AG10803 (cell line): Measurements from ENCODE around the gene NOS2.
"Not testable (repeated sequence)": the region's sequence is repeated elsewhere in the genome, so short reads cannot be mapped to it uniquely, and the experiment has no call there.

Experiments used
- DNase-seq: peaks from one replicate; pipeline ENCODE4 v3.0.0; 2010; ENCODE audit warnings: low read depth
- H3K4me3 ChIP-seq: 2 replicates; pipeline ENCODE4 v1.5.1; 2011; ENCODE audit warnings: mild to moderate bottlenecking, low read length, control low read depth
- CTCF ChIP-seq: conservative IDR thresholded peaks from 2 replicates; pipeline ENCODE4 v1.5.1; 2011; ENCODE audit warnings: mild to moderate bottlenecking, low read length, control low read depth, inconsistent platforms

The NOS2 gene

GRCh38 chr17:27836651-27837050 is 36.3 kb upstream of the NOS2 start:
- DNase-seq: no peak
- no peak for TF ChIP-seq CTCF
- H3K4me3 ChIP-seq: no peak overlapping the region

GRCh38 chr17:27834571-27834970 is 34.2 kb upstream of the NOS2 start:
- no peak for TF ChIP-seq CTCF
- H3K4me3 ChIP-seq: no peak overlapping the region

GRCh38 chr17:27832831-27833230 is 32.5 kb upstream of the NOS2 start:
- DNase-seq: no peak
- no peak for TF ChIP-seq CTCF
- H3K4me3 ChIP-seq: no peak overlapping the region

More at GRCh38 chr17:27834571-27834970, 34.2 kb upstream of the NOS2 start:
- DNase-seq: no peak

GRCh38 chr17:27829888-27830287 is 29.6 kb upstream of the NOS2 start:
- H3K4me3 ChIP-seq, DNase-seq: not testable (repeated sequence)

GRCh38 chr17:27829143-27829711 is 28.9 kb upstream of the NOS2 start:
- H3K4me3 ChIP-seq, DNase-seq: not testable (repeated sequence)

GRCh38 chr17:27825459-27825858 is 25.1 kb upstream of the NOS2 start:
- DNase-seq: no peak
- H3K4me3 ChIP-seq: no peak overlapping the region
- TF ChIP-seq CTCF: no peak

GRCh38 chr17:27824745-27825144 is 24.4 kb upstream of the NOS2 start:
- no peak for TF ChIP-seq CTCF
- no peak for DNase-seq
- no peak overlapping the region for H3K4me3 ChIP-seq

GRCh38 chr17:27824176-27824715 is 23.9 kb upstream of the NOS2 start:
- H3K4me3 ChIP-seq: no peak overlapping the region
- no peak for DNase-seq
- no peak for TF ChIP-seq CTCF

GRCh38 chr17:27822108-27822507 is 21.8 kb upstream of the NOS2 start:
- not testable (repeated sequence) for DNase-seq, H3K4me3 ChIP-seq
